Measurements from ENCODE around the gene PASD1.
"Not testable (repeated sequence)": the region's sequence is repeated elsewhere in the genome, so short reads cannot be mapped to it uniquely, and the experiment has no call there.

- not testable (repeated sequence) for TF ChIP-seq CTCF, POLR2A (IDR thresholded peaks at IDR 0.05)
These were observed 3.4 kb downstream of the PASD1 start for GRCh38 chrX:151566872-151567271.
